B cell (primary cell): Measurements from ENCODE around the gene ANKHD1.

ENCODE experiments used
- EZH2 ChIP-seq: IDR thresholded peaks from 2 replicates; pipeline ENCODE4 v1.6.1; 2012; ENCODE audit warnings: borderline replicate concordance, low read depth, mild to moderate bottlenecking, moderate library complexity, low read length; ENCODE audit not compliant: insufficient read depth, poor library complexity, severe bottlenecking
- TF ChIP-seq, protein P1 (sequence below): fragments of 200-600 bp; IDR thresholded peaks from one replicate; pipeline ENCODE4 v1.8.0; 2022; ENCODE audit warnings: antibody characterized with exemption, mild to moderate bottlenecking

DNA sequence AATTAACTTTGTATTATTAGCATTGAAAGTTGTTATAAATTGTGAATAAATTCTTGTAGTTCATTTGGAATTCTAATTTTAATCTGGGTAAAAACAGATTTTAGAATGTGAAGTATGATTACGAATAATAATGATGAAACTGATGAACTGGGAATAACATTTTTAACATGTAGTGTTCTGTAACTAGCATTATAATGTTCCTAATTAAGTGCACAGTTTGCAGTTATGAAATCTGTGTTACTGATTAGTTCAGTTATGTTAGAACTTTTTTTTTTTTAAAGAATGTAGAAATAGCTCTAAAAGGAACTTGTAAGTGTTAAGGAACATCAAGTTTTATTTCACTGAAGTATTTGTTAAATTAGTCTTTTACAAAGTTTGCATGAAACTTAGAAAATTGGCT lies 97.0 kb downstream of the ANKHD1 start:
- no peak for TF ChIP-seq EZH2
- TF ChIP-seq, protein P1, sequence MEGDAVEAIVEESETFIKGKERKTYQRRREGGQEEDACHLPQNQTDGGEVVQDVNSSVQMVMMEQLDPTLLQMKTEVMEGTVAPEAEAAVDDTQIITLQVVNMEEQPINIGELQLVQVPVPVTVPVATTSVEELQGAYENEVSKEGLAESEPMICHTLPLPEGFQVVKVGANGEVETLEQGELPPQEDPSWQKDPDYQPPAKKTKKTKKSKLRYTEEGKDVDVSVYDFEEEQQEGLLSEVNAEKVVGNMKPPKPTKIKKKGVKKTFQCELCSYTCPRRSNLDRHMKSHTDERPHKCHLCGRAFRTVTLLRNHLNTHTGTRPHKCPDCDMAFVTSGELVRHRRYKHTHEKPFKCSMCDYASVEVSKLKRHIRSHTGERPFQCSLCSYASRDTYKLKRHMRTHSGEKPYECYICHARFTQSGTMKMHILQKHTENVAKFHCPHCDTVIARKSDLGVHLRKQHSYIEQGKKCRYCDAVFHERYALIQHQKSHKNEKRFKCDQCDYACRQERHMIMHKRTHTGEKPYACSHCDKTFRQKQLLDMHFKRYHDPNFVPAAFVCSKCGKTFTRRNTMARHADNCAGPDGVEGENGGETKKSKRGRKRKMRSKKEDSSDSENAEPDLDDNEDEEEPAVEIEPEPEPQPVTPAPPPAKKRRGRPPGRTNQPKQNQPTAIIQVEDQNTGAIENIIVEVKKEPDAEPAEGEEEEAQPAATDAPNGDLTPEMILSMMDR = no peak
